K562 (cell line): ENCODE measurements around the gene GALNT7. TPM values are rescaled to one million over a fixed set of nuclear protein-coding genes. Genes with fewer than 3 reads are reported as not detected.

ENCODE experiments used
- ATAC-seq: fragments of 200-7000 bp; cut with Tn5 transposase; 3 replicates; pipeline ENCODE4 v1.9.1; 2020; ENCODE audit warnings: moderate library complexity
- BruUV-seq: library from RNA; stranded (reverse); fragments of 400-500 nt; replicated peaks from 2 replicates; lab custom pipeline; 2021; lab: Mats Ljungman, UMichigan
- CTCF ChIA-PET: fragments of 300-600 bp; formaldehyde crosslinking; extraction: SDS; loops from one replicate; lab custom pipeline; 2021; ENCODE audit warnings: low intra/inter-chr PET ratio; lab: Yijun Ruan, JAX
- POLR2A ChIA-PET: fragments of 300-600, 350-650 bp; sonication (Branson Sonifier 250); formaldehyde crosslinking; extraction: SDS; loops from one replicate; lab custom pipeline; 2021; ENCODE audit warnings: antibody characterized with exemption, inconsistent platforms; lab: Yijun Ruan, JAX
- DNase-seq, 4 experiments: peaks; one replicate each; pipeline versions ENCODE4 v3.0.0 to v3.0.0-alpha.2; 2011 to 2018; ENCODE audit warnings: low spot score in 3 of 4, mixed read lengths in 3 of 4; ENCODE audit errors: extremely low read depth in 1 of 4
- FAIRE-seq: peaks from 2 replicates; lab custom pipeline; 2011; peaks lifted over from hg19 to GRCh38; lab: Jason Lieb, UNC
- H2AFZ ChIP-seq: 2 replicates; pipeline ENCODE4 v1.6.0; 2011; ENCODE audit warnings: low read depth, low read length, control low read depth, inconsistent platforms
- H3K27ac ChIP-seq: fragments of 200-600 bp; 3 replicates; pipeline ENCODE4 v1.8.0; 2011; ENCODE audit warnings: low read depth, mild to moderate bottlenecking, control low read depth, inconsistent platforms, low read length, moderate library complexity, mixed read lengths; ENCODE audit errors: extremely low read depth
- H3K27me3 ChIP-seq, 2 experiments: fragments of 300-600 bp in 1 of 2; 2 replicates in 1 of 2; 3 replicates in 1 of 2; pipeline versions ENCODE4 v1.6.0 to v1.8.0; 2011; ENCODE audit warnings: inconsistent platforms in 2 of 2, low read length in 2 of 2, mild to moderate bottlenecking in 1 of 2, mixed read lengths in 1 of 2, moderate library complexity in 1 of 2; ENCODE audit not compliant: control insufficient read depth in 2 of 2, insufficient read depth in 2 of 2
- H3K36me3 ChIP-seq: fragments of 300-600 bp; 3 replicates; pipeline ENCODE4 v1.8.0; 2011; ENCODE audit warnings: mild to moderate bottlenecking, low read length, inconsistent platforms; ENCODE audit not compliant: control insufficient read depth, insufficient read depth
- H3K4me1 ChIP-seq, 2 experiments: fragments of 200-600 bp in 1 of 2; replicated peaks in 1 of 2; 2 replicates in 1 of 2; 3 replicates in 1 of 2; pipeline versions ENCODE4 v1.5.1 to v1.8.0; 2011; ENCODE audit warnings: inconsistent platforms in 2 of 2, low read length in 2 of 2, mild to moderate bottlenecking in 1 of 2, mixed read lengths in 1 of 2, moderate library complexity in 1 of 2; ENCODE audit not compliant: control insufficient read depth in 2 of 2, insufficient read depth in 2 of 2
- H3K4me2 ChIP-seq: 2 replicates; pipeline ENCODE4 v1.6.1; 2011; ENCODE audit warnings: low read length, control low read depth, inconsistent platforms, mixed read lengths; ENCODE audit not compliant: insufficient read depth
- H3K4me3 ChIP-seq: fragments of 200-600 bp; sonication (generic), shearing (Covaris generic); 2 replicates; pipeline ENCODE4 v1.5.1; 2016; ENCODE audit warnings: control low read depth, inconsistent platforms
- H3K79me2 ChIP-seq: fragments of 200-600 bp; 3 replicates; pipeline ENCODE4 v1.8.0; 2011; ENCODE audit warnings: low read length, inconsistent platforms; ENCODE audit not compliant: control insufficient read depth, insufficient read depth
- H3K9ac ChIP-seq, 2 experiments: 2 replicates each; pipeline versions ENCODE4 v1.6.0 to v1.6.1; 2011; ENCODE audit warnings: low read depth in 2 of 2, low read length in 2 of 2, control low read depth in 1 of 2, inconsistent platforms in 1 of 2, mild to moderate bottlenecking in 1 of 2, mixed read lengths in 1 of 2; ENCODE audit not compliant: insufficient read depth in 1 of 2
- H3K9me1 ChIP-seq: one replicate; pipeline ENCODE4 v1.6.0; 2011; ENCODE audit warnings: inconsistent platforms, mild to moderate bottlenecking, low read length, moderate library complexity; ENCODE audit not compliant: control insufficient read depth, insufficient read depth
- H3K9me3 ChIP-seq: replicated peaks from 2 replicates; pipeline ENCODE4 v1.5.1; 2011; ENCODE audit warnings: low read depth, low read length, inconsistent platforms; ENCODE audit not compliant: control insufficient read depth, insufficient read depth
- H4K20me1 ChIP-seq: replicated peaks from 2 replicates; pipeline ENCODE4 v1.6.1; 2011; ENCODE audit warnings: low read length, inconsistent platforms, mixed read lengths; ENCODE audit not compliant: control insufficient read depth, insufficient read depth
- CBFA2T3 ChIP-seq: fragments of 450-650 bp; IDR thresholded peaks from 2 replicates; pipeline ENCODE4 v1.6.1; 2017
- DIDO1 ChIP-seq: fragments of 450-650 bp; IDR thresholded peaks from 2 replicates; pipeline ENCODE4 v1.6.1; 2016; ENCODE audit warnings: low read depth, missing biosample characterization, missing genetic modification characterization
- JUND ChIP-seq, 2 experiments: IDR thresholded peaks; 2 replicates in 1 of 2; 3 replicates in 1 of 2; pipeline ENCODE4 v1.6.1; 2011; ENCODE audit warnings: borderline replicate concordance in 2 of 2, low read depth in 2 of 2, low read length in 2 of 2, improper control_type of control experiment in 1 of 2, missing biosample characterization in 1 of 2, missing genetic modification characterization in 1 of 2, missing genetic modification reagents in 1 of 2
- MAFF ChIP-seq: IDR thresholded peaks from 2 replicates; pipeline ENCODE4 v1.6.1; 2012; ENCODE audit warnings: low read length, improper control_type of control experiment
- MEF2D ChIP-seq: conservative IDR thresholded peaks from 2 replicates; pipeline ENCODE4 v1.6.1; 2016; ENCODE audit warnings: low read depth, missing genetic modification characterization, missing compliant biosample characterization
- PHB ChIP-seq: fragments of 250-450 bp; sonication (Bioruptor Pico); IDR thresholded peaks from 2 replicates; pipeline ENCODE4 v1.5.0; 2021
- PRPF4 ChIP-seq: fragments of 200-400 bp; formaldehyde crosslinking; IDR thresholded peaks from one replicate; pipeline ENCODE4 v1.6.1; 2017; ENCODE audit warnings: low read length, low read depth, mild to moderate bottlenecking; ENCODE audit not compliant: insufficient read depth, poor library complexity, severe bottlenecking
- SMC3 ChIP-seq: conservative IDR thresholded peaks from 2 replicates; pipeline ENCODE4 v1.6.1; 2011; ENCODE audit warnings: low read depth, low read length, improper control_type of control experiment; ENCODE audit not compliant: insufficient read depth
- SRSF1 ChIP-seq: fragments of 200-400 bp; formaldehyde crosslinking; IDR thresholded peaks from 2 replicates; pipeline ENCODE4 v1.6.1; 2017; ENCODE audit warnings: mild to moderate bottlenecking, low read depth, low read length, moderate library complexity
- SRSF3 ChIP-seq: fragments of 200-400 bp; formaldehyde crosslinking; IDR thresholded peaks from 2 replicates; pipeline ENCODE4 v1.6.1; 2016; ENCODE audit warnings: mild to moderate bottlenecking, low read length, moderate library complexity; ENCODE audit not compliant: insufficient read depth
- SRSF7 ChIP-seq: fragments of 200-400 bp; formaldehyde crosslinking; optimal IDR thresholded peaks from 2 replicates; pipeline ENCODE3; 2017; ENCODE audit warnings: mild to moderate bottlenecking, low read depth, low read length
- TAF9B ChIP-seq: fragments of 450-650 bp; IDR thresholded peaks from 2 replicates; pipeline ENCODE4 v1.6.1; 2018; ENCODE audit warnings: mild to moderate bottlenecking; ENCODE audit not compliant: partially characterized antibody
- ZEB2 ChIP-seq: fragments of 450-650 bp; IDR thresholded peaks from 2 replicates; pipeline ENCODE4 v1.6.1; 2016
- ZNF165 ChIP-seq: fragments of 250-450 bp; sonication (Bioruptor Pico); IDR thresholded peaks from 2 replicates; pipeline ENCODE4 v1.4.0; 2020; ENCODE audit warnings: borderline replicate concordance
- ZNF696 ChIP-seq: fragments of 250-450 bp; sonication (Bioruptor Pico); conservative IDR thresholded peaks from 2 replicates; pipeline ENCODE4 v1.4.0; 2020; ENCODE audit warnings: mild to moderate bottlenecking, moderate library complexity
- WGBS: fragments of 100-300 bp; shearing (Covaris generic); methylation state at CpG from one replicate; pipeline ENCODE4 v1.1.6; 2016; ENCODE audit warnings: low coverage, mixed read lengths; ENCODE audit not compliant: insufficient coverage; ENCODE audit errors: missing lambda C conversion rate; 5-methylcytosine and 5-hydroxymethylcytosine counted together
- in situ Hi-C: fragments of 300-500 bp; cut with MboI; formaldehyde crosslinking; loops from 4 replicates; pipeline ENCODE4 v1.15.0; 2018; ENCODE audit warnings: inconsistent platforms, mixed read lengths
- intact Hi-C: fragments of 100-400 bp; cut with micrococcal nuclease; formaldehyde crosslinking; loops from 2 replicates; pipeline ENCODE4 v1.14.2; 2022
- polyA plus RNA-seq, 8 experiments: library from polyadenylated mRNA; depleted of rRNA in 4 of 8; stranded (reverse) in 5 of 8; unstranded in 3 of 8; fragments of >200 nt; fragmentation: Nextera tagmentation in 2 of 8; fragmentation: Illumina TruSeq in 1 of 8; extraction: Ambion mirVana in 2 of 8; extraction: Trizol in 1 of 8; gene quantifications; 2 replicates each; pipeline versions ENCODE4 v1.2.1 to v1.2.3, GENCODE V29; 2011 to 2014; ENCODE audit warnings: inconsistent platforms in 1 of 8, missing spikeins in 1 of 8
- total RNA-seq, 7 experiments: library from RNA; depleted of rRNA in 6 of 7; stranded (reverse); fragments of >200 nt in 6 of 7; fragmentation: Illumina TruSeq in 2 of 7; extraction: Trizol in 2 of 7; gene quantifications; 2 replicates each; pipeline versions ENCODE4 v1.2.1 to v1.2.3, GENCODE V29; 2011 to 2021; ENCODE audit warnings: low replicate concordance in 1 of 7
- TF ChIP-seq, protein P1 (sequence below): fragments of 450-650 bp; IDR thresholded peaks from 2 replicates; pipeline ENCODE4 v1.7.0; 2016; ENCODE audit warnings: borderline replicate concordance
- TF ChIP-seq, protein P2 (sequence below): fragments of 250-450 bp; sonication (Bioruptor Pico); IDR thresholded peaks from 2 replicates; pipeline ENCODE4 v1.9.0; 2021; ENCODE audit warnings: mild to moderate bottlenecking
- TF ChIP-seq, protein P3 (sequence below): fragments of 450-650 bp; formaldehyde crosslinking; IDR thresholded peaks from 2 replicates; pipeline ENCODE4 v1.4.0; 2020; ENCODE audit warnings: mild to moderate bottlenecking, mixed read lengths
- TF ChIP-seq, protein P4 (sequence below): sonication (generic); IDR thresholded peaks from 2 replicates; pipeline ENCODE4 v1.6.1; 2016

GALNT7 gene
- total and polyA plus RNA-seq, 9 of the 15 experiments (the other 6 are each of a cell fraction or from before 2014, with no cell fraction given): 16.7 to 38.7 (median 31.1) TPM

DNA sequence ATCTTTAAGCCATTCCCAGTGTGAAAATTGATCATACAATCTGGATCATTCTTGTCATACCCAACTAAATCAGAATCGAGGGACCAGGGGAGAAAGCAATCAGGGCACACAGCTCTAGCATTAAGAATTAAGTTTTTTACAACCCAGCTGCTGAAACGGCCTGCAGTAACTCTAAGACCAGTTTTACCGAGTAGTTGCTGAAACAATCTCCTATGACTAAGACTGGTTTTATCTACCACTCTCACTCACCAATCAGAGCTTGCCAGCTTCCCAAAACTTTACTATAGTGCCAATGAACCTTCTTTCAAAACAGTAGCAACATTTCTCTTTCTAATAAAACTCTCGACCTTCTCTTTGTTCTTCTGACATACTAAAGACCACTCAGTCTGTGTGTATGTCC, 199.3 kb downstream of the GALNT7 start:
- H4K20me1 ChIP-seq: no peaks in the 10 kb centered on the region
- ATAC-seq (no peak), DNase-seq (peak in 2 of 4 experiments; percentile 22 to 23), FAIRE-seq (no peak)
- H3K27ac ChIP-seq: no peak overlapping the region
- peaks cover 3 to 6% of the 10 kb centered on the region in 2 experiments; a peak in 3 of 5 replicates for H3K4me1 ChIP-seq
- H3K4me3 ChIP-seq: no peak overlapping the region
- in situ Hi-C loops: loop anchor here (5.0 kb wide), 1 partner anchor 36 kb away; the partner anchor contains the start of gene HMGB2
- intact Hi-C loops: no loop called here
- 10% methylated on average over 4 of the region's 4 CpGs for WGBS
- no peaks in the 10 kb centered on the region for H3K27me3 ChIP-seq
- peak overlapping the region; percentile 37 for H2AFZ ChIP-seq
- H3K9ac ChIP-seq: no peak overlapping the region
- no peaks in the 10 kb centered on the region for H3K36me3 ChIP-seq
- H3K9me1 ChIP-seq: no peaks in the 10 kb centered on the region
- peaks cover 26% of the 10 kb centered on the region for H3K79me2 ChIP-seq
- ChIA-PET CTCF (no interaction called here), POLR2A (interaction anchor here (7.6 kb wide), 1 partner anchor 35 kb away, joined by 123 read pairs; the partner anchor contains the start of gene HMGB2)
- H3K9me3 ChIP-seq: no peaks in the 10 kb centered on the region
- no TSS peak for BruUV-seq
- H3K4me2 ChIP-seq: peak overlapping the region; percentile 38; the same call in 1 of the 2 replicates
- TF ChIP-seq MAFF (no peak), SRSF7 (no peak), TAF9B (no peak), ZEB2 (no peak), CBFA2T3 (peak; percentile 38), MEF2D (tag) (no peak), SMC3 (no peak), ZNF165 (CRISPR knock-in tag) (no peak), PRPF4 (no peak), DIDO1 (tag) (no peak), PHB (CRISPR knock-in tag) (no peak), SRSF3 (no peak), JUND (IDR thresholded peaks at IDR 0.05; ENCODE audit: borderline replicate concordance, low read depth, low read length) (peak; percentile 27; the same call in 1 of the 2 replicates), JUND (tag; IDR thresholded peaks at IDR 0.05; ENCODE audit: borderline replicate concordance, low read depth, low read length) (no peak), SRSF1 (no peak), ZNF696 (CRISPR knock-in tag) (no peak)
- TF ChIP-seq, protein P1, sequence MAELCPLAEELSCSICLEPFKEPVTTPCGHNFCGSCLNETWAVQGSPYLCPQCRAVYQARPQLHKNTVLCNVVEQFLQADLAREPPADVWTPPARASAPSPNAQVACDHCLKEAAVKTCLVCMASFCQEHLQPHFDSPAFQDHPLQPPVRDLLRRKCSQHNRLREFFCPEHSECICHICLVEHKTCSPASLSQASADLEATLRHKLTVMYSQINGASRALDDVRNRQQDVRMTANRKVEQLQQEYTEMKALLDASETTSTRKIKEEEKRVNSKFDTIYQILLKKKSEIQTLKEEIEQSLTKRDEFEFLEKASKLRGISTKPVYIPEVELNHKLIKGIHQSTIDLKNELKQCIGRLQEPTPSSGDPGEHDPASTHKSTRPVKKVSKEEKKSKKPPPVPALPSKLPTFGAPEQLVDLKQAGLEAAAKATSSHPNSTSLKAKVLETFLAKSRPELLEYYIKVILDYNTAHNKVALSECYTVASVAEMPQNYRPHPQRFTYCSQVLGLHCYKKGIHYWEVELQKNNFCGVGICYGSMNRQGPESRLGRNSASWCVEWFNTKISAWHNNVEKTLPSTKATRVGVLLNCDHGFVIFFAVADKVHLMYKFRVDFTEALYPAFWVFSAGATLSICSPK: no peak
- TF ChIP-seq, protein P2, sequence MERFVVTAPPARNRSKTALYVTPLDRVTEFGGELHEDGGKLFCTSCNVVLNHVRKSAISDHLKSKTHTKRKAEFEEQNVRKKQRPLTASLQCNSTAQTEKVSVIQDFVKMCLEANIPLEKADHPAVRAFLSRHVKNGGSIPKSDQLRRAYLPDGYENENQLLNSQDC (CRISPR knock-in tag): no peak
- TF ChIP-seq, protein P3, sequence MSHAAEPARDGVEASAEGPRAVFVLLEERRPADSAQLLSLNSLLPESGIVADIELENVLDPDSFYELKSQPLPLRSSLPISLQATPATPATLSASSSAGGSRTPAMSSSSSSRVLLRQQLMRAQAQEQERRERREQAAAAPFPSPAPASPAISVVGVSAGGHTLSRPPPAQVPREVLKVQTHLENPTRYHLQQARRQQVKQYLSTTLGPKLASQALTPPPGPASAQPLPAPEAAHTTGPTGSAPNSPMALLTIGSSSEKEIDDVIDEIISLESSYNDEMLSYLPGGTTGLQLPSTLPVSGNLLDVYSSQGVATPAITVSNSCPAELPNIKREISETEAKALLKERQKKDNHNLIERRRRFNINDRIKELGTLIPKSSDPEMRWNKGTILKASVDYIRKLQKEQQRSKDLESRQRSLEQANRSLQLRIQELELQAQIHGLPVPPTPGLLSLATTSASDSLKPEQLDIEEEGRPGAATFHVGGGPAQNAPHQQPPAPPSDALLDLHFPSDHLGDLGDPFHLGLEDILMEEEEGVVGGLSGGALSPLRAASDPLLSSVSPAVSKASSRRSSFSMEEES: no peak
- TF ChIP-seq, protein P4, sequence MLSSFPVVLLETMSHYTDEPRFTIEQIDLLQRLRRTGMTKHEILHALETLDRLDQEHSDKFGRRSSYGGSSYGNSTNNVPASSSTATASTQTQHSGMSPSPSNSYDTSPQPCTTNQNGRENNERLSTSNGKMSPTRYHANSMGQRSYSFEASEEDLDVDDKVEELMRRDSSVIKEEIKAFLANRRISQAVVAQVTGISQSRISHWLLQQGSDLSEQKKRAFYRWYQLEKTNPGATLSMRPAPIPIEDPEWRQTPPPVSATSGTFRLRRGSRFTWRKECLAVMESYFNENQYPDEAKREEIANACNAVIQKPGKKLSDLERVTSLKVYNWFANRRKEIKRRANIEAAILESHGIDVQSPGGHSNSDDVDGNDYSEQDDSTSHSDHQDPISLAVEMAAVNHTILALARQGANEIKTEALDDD: peak; percentile 58
